PC-3 (cell line): Measurements from ENCODE around the gene CRELD2. TPM values are rescaled to one million over a fixed set of nuclear protein-coding genes. Genes with fewer than 3 reads are reported as not detected.

Source experiments
- ATAC-seq: fragments of 200-7000 bp; cut with Tn5 transposase; 2 replicates; pipeline ENCODE4 v1.9.1; 2020; ENCODE audit warnings: mild to moderate bottlenecking, moderate library complexity
- BruUV-seq: library from RNA; stranded (reverse); fragments of 400-500 nt; replicated peaks from 2 replicates; lab custom pipeline; 2021; lab: Mats Ljungman, UMichigan
- CTCF ChIA-PET: fragments of 300-600 bp; sonication (Branson Sonifier 250); formaldehyde crosslinking; loops from one replicate; lab custom pipeline; 2022; ENCODE audit warnings: antibody characterized with exemption; lab: Charles Lee
- POLR2A ChIA-PET: fragments of 300-600 bp; sonication (Branson Sonifier 250); formaldehyde crosslinking; loops from one replicate; lab custom pipeline; 2022; ENCODE audit warnings: antibody characterized with exemption; ENCODE audit not compliant: unreplicated experiment; lab: Charles Lee
- DNase-seq: peaks from one replicate; pipeline ENCODE4 v3.0.0-alpha.2; 2015
- H2AFZ ChIP-seq: fragments of 300-600 bp; sonication (generic); 2 replicates; pipeline ENCODE4 v1.6.0; 2016; ENCODE audit warnings: antibody characterized with exemption, low read length
- H3F3A ChIP-seq: fragments of 300-600 bp; sonication (generic); one replicate; pipeline ENCODE4 v1.6.0; 2017; ENCODE audit warnings: antibody characterized with exemption, low read length, control low read depth, mild to moderate bottlenecking; ENCODE audit not compliant: unreplicated experiment
- H3K27ac ChIP-seq: fragments of 300-600 bp; sonication (generic); 2 replicates; pipeline ENCODE4 v1.5.1; 2016; ENCODE audit warnings: mild to moderate bottlenecking, low read length
- H3K27me3 ChIP-seq: fragments of 300-600 bp; sonication (generic); 2 replicates; pipeline ENCODE4 v1.6.1; 2016; ENCODE audit warnings: low read length, mixed read lengths
- H3K36me3 ChIP-seq: fragments of 300-600 bp; sonication (generic); 2 replicates; pipeline ENCODE4 v1.6.1; 2016; ENCODE audit warnings: low read depth, mixed run types, low read length, mixed read lengths
- H3K4me1 ChIP-seq: fragments of 300-600 bp; sonication (generic); 2 replicates; pipeline ENCODE4 v1.5.1; 2016; ENCODE audit warnings: low read length; ENCODE audit not compliant: insufficient read depth
- H3K4me2 ChIP-seq: fragments of 300-600 bp; sonication (generic); 2 replicates; pipeline ENCODE4 v1.6.0; 2016; ENCODE audit warnings: low read length
- H3K4me3 ChIP-seq: fragments of 300-600 bp; sonication (generic); 2 replicates; pipeline ENCODE4 v1.5.1; 2016; ENCODE audit warnings: mild to moderate bottlenecking, low read length, mixed read lengths
- H3K79me2 ChIP-seq: fragments of 300-600 bp; sonication (generic); 2 replicates; pipeline ENCODE4 v1.6.1; 2017; ENCODE audit warnings: low read length, mixed read lengths
- H3K9ac ChIP-seq: fragments of 300-600 bp; sonication (generic); 2 replicates; pipeline ENCODE4 v1.6.0; 2016; ENCODE audit warnings: mild to moderate bottlenecking, low read length
- H3K9me2 ChIP-seq: fragments of 300-600 bp; sonication (generic); replicated peaks from 2 replicates; pipeline ENCODE4 v1.6.1; 2016; ENCODE audit warnings: mixed run types, low read length, mixed read lengths
- H3K9me3 ChIP-seq: fragments of 300-600 bp; sonication (generic); 2 replicates; pipeline ENCODE4 v1.6.1; 2016; ENCODE audit warnings: low read length, mixed read lengths
- H4K20me1 ChIP-seq: fragments of 300-600 bp; sonication (generic); 2 replicates; pipeline ENCODE4 v1.6.1; 2016; ENCODE audit warnings: low read length, mixed read lengths
- CTCF ChIP-seq: fragments of 300-600 bp; sonication (generic); conservative IDR thresholded peaks from 2 replicates; pipeline ENCODE4 v1.5.1; 2017; ENCODE audit warnings: antibody characterized with exemption, low read depth, mild to moderate bottlenecking, low read length
- EZH2 ChIP-seq: fragments of 300-600 bp; sonication (generic); IDR thresholded peaks from one replicate; pipeline ENCODE4 v1.6.1; 2017; ENCODE audit warnings: antibody characterized with exemption, mild to moderate bottlenecking, low read length; ENCODE audit not compliant: unreplicated experiment
- EZH2phosphoT487 ChIP-seq: fragments of 300-600 bp; sonication (generic); IDR thresholded peaks from 2 replicates; pipeline ENCODE4 v1.6.1; 2018; ENCODE audit warnings: mild to moderate bottlenecking, antibody characterized with exemption, low read length, borderline replicate concordance
- intact Hi-C: fragments of 100-400 bp; cut with micrococcal nuclease; formaldehyde crosslinking; loops from 2 replicates; pipeline ENCODE4 v1.9.0; 2023
- total RNA-seq: library from RNA; depleted of rRNA; stranded (reverse); fragments of >200 nt; gene quantifications from 2 replicates; pipeline ENCODE4 v1.2.3, GENCODE V29; 2014

The CRELD2 gene
- total RNA-seq, 1 experiment from 2014 or later = 71.3 TPM

GRCh38 chr22:49928185-49928495 is 9.7 kb downstream of the CRELD2 start:
- BruUV-seq = no TSS peak
- ChIA-PET POLR2A (no interaction called here), CTCF (no interaction called here)
- no peak for ATAC-seq
- intact Hi-C loops = no loop called here
- DNase-seq = no peak
- TF ChIP-seq EZH2phosphoT487 (no peak), CTCF (no peak), EZH2 (no peak)
- no peaks in the 10 kb centered on the region for H3K9me3 ChIP-seq
- no peak overlapping the region for H3K4me3 ChIP-seq
- H3K4me2 ChIP-seq = no peak overlapping the region
- no peak overlapping the region for H2AFZ ChIP-seq
- H3K9ac ChIP-seq = no peak overlapping the region
- H3K27ac ChIP-seq = no peak overlapping the region
- no peaks in the 10 kb centered on the region for H3K27me3 ChIP-seq
- H3F3A ChIP-seq = no peaks in the 10 kb centered on the region
- no peaks in the 10 kb centered on the region for H4K20me1 ChIP-seq
- no peaks in the 10 kb centered on the region for H3K79me2 ChIP-seq
- no peaks in the 10 kb centered on the region for H3K36me3 ChIP-seq
- H3K9me2 ChIP-seq = no peaks in the 10 kb centered on the region
- peaks cover 9% of the 10 kb centered on the region; the same call in 1 of the 2 replicates for H3K4me1 ChIP-seq

GRCh38 chr22:49928555-49929210 is 10.2 kb downstream of the CRELD2 start:
- TF ChIP-seq CTCF (no peak), EZH2 (no peak), EZH2phosphoT487 (no peak)
- no peak for ATAC-seq
- Histone ChIP-seq H3K9ac (no peak overlapping the region), H3K79me2 (no peaks in the 10 kb centered on the region), H3K9me2 (no peaks in the 10 kb centered on the region), H4K20me1 (no peaks in the 10 kb centered on the region), H3K9me3 (no peaks in the 10 kb centered on the region), H3K27me3 (no peaks in the 10 kb centered on the region), H3K36me3 (no peaks in the 10 kb centered on the region), H2AFZ (no peak overlapping the region), H3K4me1 (peaks cover 9% of the 10 kb centered on the region; the same call in 1 of the 2 replicates), H3K4me2 (no peak overlapping the region), H3K27ac (no peak overlapping the region), H3K4me3 (no peak overlapping the region), H3F3A (no peaks in the 10 kb centered on the region)
- ChIA-PET CTCF (no interaction called here), POLR2A (no interaction called here)
- no peak for DNase-seq
- no TSS peak for BruUV-seq
- intact Hi-C loops = no loop called here

GRCh38 chr22:49929211-49929979 is 11.0 kb downstream of the CRELD2 start:
- ATAC-seq = peak; percentile 74
- POLR2A ChIA-PET = no interaction called here
- no peak overlapping the region for H3K9ac ChIP-seq
- TF ChIP-seq EZH2 (no peak), EZH2phosphoT487 (no peak), CTCF (peak; percentile 57)
- H4K20me1 ChIP-seq = no peaks in the 10 kb centered on the region
- no TSS peak for BruUV-seq
- CTCF ChIA-PET = no interaction called here
- peak overlapping the region; percentile 53; the same call in 1 of the 2 replicates for H3K4me3 ChIP-seq
- peak overlapping the region; percentile 82 for H3K4me2 ChIP-seq
- H3K4me1 ChIP-seq = peaks cover 12% of the 10 kb centered on the region
- intact Hi-C loops = no loop called here
- H3K36me3 ChIP-seq = no peaks in the 10 kb centered on the region
- peak overlapping the region; percentile 57; the same call in 1 of the 2 replicates for H2AFZ ChIP-seq
- no peaks in the 10 kb centered on the region for H3K9me3 ChIP-seq
- peak; percentile 62 for DNase-seq
- no peak overlapping the region for H3K27ac ChIP-seq
- no peaks in the 10 kb centered on the region for H3K79me2 ChIP-seq
- no peaks in the 10 kb centered on the region for H3K9me2 ChIP-seq
- H3K27me3 ChIP-seq = no peaks in the 10 kb centered on the region
- H3F3A ChIP-seq = no peaks in the 10 kb centered on the region
